ENCODE measurements around the gene PRKACA.

- TF ChIP-seq EZH2phosphoT487 (IDR thresholded peaks at IDR 0.05; ENCODE audit: insufficient read depth, low read depth) (no peak), EZH2 (IDR thresholded peaks at IDR 0.05; ENCODE audit: insufficient read depth, poor library complexity, severe bottlenecking) (no peak)
These were observed 45.3 kb upstream of the PRKACA start for GRCh38 chr19:14162871-14163297.

All from GM23248 (cell line).